GM18520 (cell line): ENCODE data around the gene HNRNPA3.
A peak's percentile ranks its signal among the peaks of the same experiment; 100 is the strongest.
"Not testable (repeated sequence)": the region's sequence is repeated elsewhere in the genome, so short reads cannot be mapped to it uniquely, and the experiment has no call there.

ENCODE experiments used
- ATAC-seq: cut with Tn5 transposase; IDR thresholded peaks from one replicate; pipeline ENCODE4 v1.9.1; 2021; ENCODE audit not compliant: unreplicated experiment

The HNRNPA3 gene

GRCh38 chr2:177254433-177255226 is 42.0 kb downstream of the HNRNPA3 start:
- ATAC-seq: no peak

GRCh38 chr2:177255227-177255601 is 42.6 kb downstream of the HNRNPA3 start:
- ATAC-seq: no peak

- ATAC-seq: no peak
These were observed 43.4 kb downstream of the HNRNPA3 start for GRCh38 chr2:177256026-177256425.

- no peak for ATAC-seq
These were observed 44.1 kb downstream of the HNRNPA3 start for GRCh38 chr2:177256695-177257094.

- ATAC-seq: no peak
These were observed 44.9 kb downstream of the HNRNPA3 start for GRCh38 chr2:177257471-177257870.

- ATAC-seq: no peak
These were observed 45.5 kb downstream of the HNRNPA3 start for GRCh38 chr2:177258059-177258458.

GRCh38 chr2:177260379-177260778 is 47.8 kb downstream of the HNRNPA3 start:
- no peak for ATAC-seq

GRCh38 chr2:177261116-177262060 is 48.8 kb downstream of the HNRNPA3 start:
- no peak for ATAC-seq

GRCh38 chr2:177262092-177262491 is 49.5 kb downstream of the HNRNPA3 start:
- no peak for ATAC-seq

GRCh38 chr2:177262958-177263450 is 50.4 kb downstream of the HNRNPA3 start:
- ATAC-seq: no peak

- peak; percentile 43 for ATAC-seq
These were observed 51.0 kb downstream of the HNRNPA3 start for GRCh38 chr2:177263451-177264208.

- peak; percentile 6 for ATAC-seq
These were observed 51.7 kb downstream of the HNRNPA3 start for GRCh38 chr2:177264209-177264692.

- ATAC-seq: peak; percentile 36
These were observed 52.3 kb downstream of the HNRNPA3 start, which contains the start of gene NFE2L2 for GRCh38 chr2:177264693-177265587. NFE2L2 (minus strand) TSS chr2:177264727; CDS start chr2:177264576, 151 bp downstream.

- ATAC-seq: no peak
These were observed 53.5 kb downstream of the HNRNPA3 start for GRCh38 chr2:177265824-177266817.

GRCh38 chr2:177266955-177267354 is 54.4 kb downstream of the HNRNPA3 start:
- not testable (repeated sequence) for ATAC-seq

- ATAC-seq: no peak
These were observed 55.7 kb downstream of the HNRNPA3 start for GRCh38 chr2:177268187-177268871.

GRCh38 chr2:177268901-177269300 is 56.3 kb downstream of the HNRNPA3 start:
- ATAC-seq: no peak

- no peak for ATAC-seq
These were observed 57.9 kb downstream of the HNRNPA3 start for GRCh38 chr2:177270531-177270930.
